Prostate gland (tissue), 2 donors: ENCODE results near the gene MXI1.

ENCODE experiments used
- POLR2A ChIP-seq: fragments of 450-650 bp; IDR thresholded peaks from one replicate; pipeline ENCODE4 v1.6.1; 2016; ENCODE audit warnings: antibody characterized with exemption, mild to moderate bottlenecking
- POLR2AphosphoS5 ChIP-seq: sonication (generic); formaldehyde crosslinking; IDR thresholded peaks from one replicate; pipeline ENCODE4 v1.6.1; 2017; ENCODE audit warnings: antibody characterized with exemption
- TF ChIP-seq, protein P1 (sequence below), 4 experiments: fragments of 200-600 bp in 2 of 4; fragments of 450-650 bp in 2 of 4; sonication (generic) in 2 of 4; IDR thresholded peaks; 1 replicate in 3 of 4; 2 replicates in 1 of 4; pipeline ENCODE4 v1.5.1; 2016 to 2019; ENCODE audit warnings: antibody characterized with exemption in 4 of 4, mild to moderate bottlenecking in 2 of 4, moderate library complexity in 2 of 4

DNA sequence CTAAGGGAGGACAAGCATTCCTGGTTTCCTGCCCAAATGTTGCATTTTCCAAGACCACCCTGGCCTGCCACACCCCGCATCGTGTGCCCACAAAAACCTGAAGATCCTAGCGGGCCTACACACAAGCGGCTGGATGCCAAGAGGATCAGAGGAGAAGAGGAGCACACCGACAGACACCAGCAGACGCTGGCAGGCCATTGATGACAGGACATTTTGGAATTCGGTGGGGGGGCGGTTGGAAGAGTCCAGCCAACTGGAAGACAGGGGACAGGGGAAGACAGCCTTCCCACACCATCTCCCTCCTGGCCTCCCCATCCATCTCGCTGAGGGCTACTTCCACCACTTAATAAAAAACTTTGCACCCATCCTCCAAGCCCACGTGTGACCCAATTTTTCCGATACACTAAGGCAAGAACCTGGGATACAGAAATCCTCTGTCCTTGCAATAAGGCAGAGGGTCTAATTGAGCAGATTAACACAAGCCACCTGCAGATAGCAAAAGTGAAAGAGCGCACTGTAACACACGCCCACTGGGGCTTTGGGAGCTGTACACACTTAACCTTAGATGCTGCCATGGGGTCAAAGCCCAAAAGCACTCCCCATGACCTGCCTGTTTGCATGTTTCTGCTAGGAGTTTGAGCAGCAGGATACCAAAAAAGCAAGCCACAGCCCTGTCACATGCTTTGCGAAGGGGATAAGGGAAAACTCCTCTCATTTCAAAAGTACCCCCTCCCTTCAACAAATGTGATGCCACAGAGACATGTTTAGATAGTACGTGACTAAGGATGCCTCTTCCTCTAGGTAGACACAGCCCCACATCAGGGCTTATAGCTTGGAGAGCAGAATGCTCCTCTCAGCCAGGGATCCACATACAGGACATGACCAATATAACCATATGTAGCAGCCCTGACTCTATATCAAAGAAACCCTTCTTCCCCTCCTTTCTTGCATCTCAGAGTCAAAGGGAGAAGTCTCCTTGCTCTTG, 110.8 kb downstream of the MXI1 start:
- TF ChIP-seq, protein P1, sequence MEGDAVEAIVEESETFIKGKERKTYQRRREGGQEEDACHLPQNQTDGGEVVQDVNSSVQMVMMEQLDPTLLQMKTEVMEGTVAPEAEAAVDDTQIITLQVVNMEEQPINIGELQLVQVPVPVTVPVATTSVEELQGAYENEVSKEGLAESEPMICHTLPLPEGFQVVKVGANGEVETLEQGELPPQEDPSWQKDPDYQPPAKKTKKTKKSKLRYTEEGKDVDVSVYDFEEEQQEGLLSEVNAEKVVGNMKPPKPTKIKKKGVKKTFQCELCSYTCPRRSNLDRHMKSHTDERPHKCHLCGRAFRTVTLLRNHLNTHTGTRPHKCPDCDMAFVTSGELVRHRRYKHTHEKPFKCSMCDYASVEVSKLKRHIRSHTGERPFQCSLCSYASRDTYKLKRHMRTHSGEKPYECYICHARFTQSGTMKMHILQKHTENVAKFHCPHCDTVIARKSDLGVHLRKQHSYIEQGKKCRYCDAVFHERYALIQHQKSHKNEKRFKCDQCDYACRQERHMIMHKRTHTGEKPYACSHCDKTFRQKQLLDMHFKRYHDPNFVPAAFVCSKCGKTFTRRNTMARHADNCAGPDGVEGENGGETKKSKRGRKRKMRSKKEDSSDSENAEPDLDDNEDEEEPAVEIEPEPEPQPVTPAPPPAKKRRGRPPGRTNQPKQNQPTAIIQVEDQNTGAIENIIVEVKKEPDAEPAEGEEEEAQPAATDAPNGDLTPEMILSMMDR (IDR thresholded peaks at IDR 0.05): no peak
- TF ChIP-seq POLR2AphosphoS5 (no peak), POLR2A (no peak)
